ENCODE data around the gene RNF148.

Gene RNF148

DNA sequence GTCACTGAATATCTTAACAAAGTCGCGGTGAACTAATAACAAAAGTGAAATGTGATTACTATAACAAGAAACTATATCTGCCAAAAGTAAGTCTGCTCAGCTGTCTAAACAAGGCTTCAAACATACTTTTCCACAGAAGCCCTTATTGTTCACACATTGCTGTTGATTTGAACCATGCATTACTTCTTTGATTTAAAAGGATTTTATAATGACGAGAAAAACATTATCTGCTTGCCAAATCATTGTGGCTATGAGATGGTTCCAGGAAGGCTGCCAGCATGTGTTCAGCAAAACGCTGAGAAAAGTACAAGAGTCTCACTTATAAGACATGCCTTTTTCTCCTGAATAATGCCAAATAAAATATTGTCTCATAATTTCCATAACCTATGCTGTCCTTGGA lies 28.2 kb downstream of the RNF148 start:
- no peak overlapping the region for H3K4me3 Mint-ChIP-seq
- no peak for DNase-seq
- no peak overlapping the region for H3K27ac Mint-ChIP-seq
- H3K27me3 Mint-ChIP-seq (ENCODE audit: low read depth, poor library complexity), result peaks cover 4% of the 10 kb centered on the region
- peaks cover 3% of the 10 kb centered on the region for H3K4me1 Mint-ChIP-seq
- peaks cover 3% of the 10 kb centered on the region for H3K9me3 Mint-ChIP-seq
- H3K36me3 Mint-ChIP-seq (ENCODE audit: low read depth), result no peaks in the 10 kb centered on the region
- TF ChIP-seq, protein P1, sequence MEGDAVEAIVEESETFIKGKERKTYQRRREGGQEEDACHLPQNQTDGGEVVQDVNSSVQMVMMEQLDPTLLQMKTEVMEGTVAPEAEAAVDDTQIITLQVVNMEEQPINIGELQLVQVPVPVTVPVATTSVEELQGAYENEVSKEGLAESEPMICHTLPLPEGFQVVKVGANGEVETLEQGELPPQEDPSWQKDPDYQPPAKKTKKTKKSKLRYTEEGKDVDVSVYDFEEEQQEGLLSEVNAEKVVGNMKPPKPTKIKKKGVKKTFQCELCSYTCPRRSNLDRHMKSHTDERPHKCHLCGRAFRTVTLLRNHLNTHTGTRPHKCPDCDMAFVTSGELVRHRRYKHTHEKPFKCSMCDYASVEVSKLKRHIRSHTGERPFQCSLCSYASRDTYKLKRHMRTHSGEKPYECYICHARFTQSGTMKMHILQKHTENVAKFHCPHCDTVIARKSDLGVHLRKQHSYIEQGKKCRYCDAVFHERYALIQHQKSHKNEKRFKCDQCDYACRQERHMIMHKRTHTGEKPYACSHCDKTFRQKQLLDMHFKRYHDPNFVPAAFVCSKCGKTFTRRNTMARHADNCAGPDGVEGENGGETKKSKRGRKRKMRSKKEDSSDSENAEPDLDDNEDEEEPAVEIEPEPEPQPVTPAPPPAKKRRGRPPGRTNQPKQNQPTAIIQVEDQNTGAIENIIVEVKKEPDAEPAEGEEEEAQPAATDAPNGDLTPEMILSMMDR (IDR thresholded peaks at IDR 0.05), result no peak

DNA sequence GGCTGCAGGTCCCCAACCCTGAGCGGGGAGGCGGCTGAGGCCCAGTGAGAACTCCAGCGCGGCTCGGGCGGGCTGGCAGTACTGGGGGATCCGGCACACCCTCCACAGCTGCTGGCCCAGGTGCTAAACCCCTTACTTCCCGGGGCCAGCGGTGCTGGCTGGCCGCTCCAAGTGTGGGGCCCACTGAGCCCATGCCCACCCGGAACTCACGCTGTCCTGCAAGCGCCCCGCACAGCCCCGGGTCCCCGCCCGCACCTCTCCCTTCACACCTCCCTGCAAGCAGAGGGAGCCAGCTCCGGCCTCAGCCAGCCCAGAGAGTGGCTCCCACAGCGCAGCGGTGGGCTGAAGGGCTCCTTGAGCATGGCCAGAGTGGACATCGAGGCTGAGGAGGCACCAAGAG lies 28.8 kb downstream of the RNF148 start:
- H3K27me3 Mint-ChIP-seq (ENCODE audit: low read depth, poor library complexity), result peaks cover 4% of the 10 kb centered on the region
- no peaks in the 10 kb centered on the region for H3K4me1 Mint-ChIP-seq
- H3K27ac Mint-ChIP-seq, result no peak overlapping the region
- TF ChIP-seq, protein P1 (IDR thresholded peaks at IDR 0.05), result no peak
- no peaks in the 10 kb centered on the region for H3K36me3 Mint-ChIP-seq (ENCODE audit: low read depth)
- peaks cover 3% of the 10 kb centered on the region for H3K9me3 Mint-ChIP-seq
- no peak overlapping the region for H3K4me3 Mint-ChIP-seq
- DNase-seq, result no peak

DNA sequence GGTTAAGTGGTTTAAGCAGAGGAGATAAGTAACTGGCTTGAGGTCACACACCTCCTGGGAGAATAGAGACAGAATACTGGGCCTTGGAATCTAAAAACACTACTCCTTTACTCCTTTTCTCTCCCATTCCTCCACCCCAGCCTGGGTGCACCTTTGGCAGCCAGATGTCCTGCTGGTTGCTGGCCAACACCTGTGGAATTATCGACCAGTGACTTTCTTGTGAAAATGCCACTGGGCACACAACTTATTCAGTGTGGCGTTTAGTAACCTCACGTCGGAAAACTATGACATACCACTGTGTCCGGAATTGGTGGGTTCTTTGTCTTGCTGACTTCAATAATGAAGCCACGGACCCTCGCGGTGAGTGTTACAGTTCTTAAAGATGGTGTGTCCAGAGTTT lies 30.2 kb downstream of the RNF148 start:
- no peak for DNase-seq
- Mint-ChIP-seq H3K27me3 (ENCODE audit: low read depth, poor library complexity) (peaks cover 4% of the 10 kb centered on the region), H3K9me3 (peaks cover 3% of the 10 kb centered on the region)

DNA sequence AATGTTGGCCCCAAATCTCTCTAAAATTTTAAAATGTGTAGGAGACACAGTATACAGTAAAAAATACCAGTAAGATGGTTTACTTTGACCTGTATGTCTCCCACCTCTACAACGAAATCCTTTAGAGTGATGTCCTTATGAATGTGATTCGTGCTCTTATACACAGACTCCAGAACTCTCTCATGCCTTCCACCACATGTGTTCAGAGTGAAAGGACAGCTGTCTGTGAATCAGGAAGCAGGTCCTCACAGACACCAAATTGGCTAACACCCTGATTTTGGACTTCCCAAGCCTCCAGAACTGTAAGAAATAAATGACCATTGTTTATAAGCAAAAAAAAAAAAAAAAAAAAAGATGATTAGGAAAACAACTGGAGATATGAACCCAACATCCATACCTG lies 39.0 kb downstream of the RNF148 start:
- Mint-ChIP-seq H3K36me3 (ENCODE audit: low read depth) (no peaks in the 10 kb centered on the region), H3K27ac (no peak overlapping the region), H3K4me3 (no peak overlapping the region), H3K9me3 (no peaks in the 10 kb centered on the region), H3K4me1 (no peaks in the 10 kb centered on the region), H3K27me3 (ENCODE audit: low read depth, poor library complexity) (no peaks in the 10 kb centered on the region)
- TF ChIP-seq, protein P1 (IDR thresholded peaks at IDR 0.05), result no peak
- DNase-seq, result no peak

More for the DNA sequence above, 30.2 kb downstream of the RNF148 start:
- Mint-ChIP-seq H3K4me1 (no peaks in the 10 kb centered on the region), H3K36me3 (ENCODE audit: low read depth) (no peaks in the 10 kb centered on the region), H3K4me3 (no peak overlapping the region), H3K27ac (no peak overlapping the region)
- TF ChIP-seq, protein P1 (IDR thresholded peaks at IDR 0.05), result no peak

DNA sequence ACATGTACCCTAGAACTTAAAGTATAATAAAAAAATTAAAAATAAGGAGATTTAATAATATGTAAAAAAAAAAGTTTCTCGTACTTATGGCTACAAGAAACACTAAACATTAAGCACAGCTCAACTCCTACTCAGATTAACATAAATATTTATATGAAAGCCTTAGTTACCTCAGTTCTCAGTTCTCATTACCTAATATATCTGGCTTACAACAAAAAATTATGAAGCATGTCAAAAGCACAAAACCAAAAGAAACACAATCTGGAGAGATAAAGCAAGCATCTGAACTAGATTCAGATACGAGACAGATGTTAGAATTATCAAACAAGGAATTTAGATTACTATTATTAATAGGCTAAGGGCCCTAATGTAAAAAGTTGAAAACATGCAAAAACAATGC lies 43.9 kb downstream of the RNF148 start:
- Mint-ChIP-seq H3K27me3 (ENCODE audit: low read depth, poor library complexity) (peaks cover 4% of the 10 kb centered on the region), H3K27ac (no peak overlapping the region), H3K4me1 (no peaks in the 10 kb centered on the region), H3K36me3 (ENCODE audit: low read depth) (no peaks in the 10 kb centered on the region), H3K9me3 (peaks cover 5% of the 10 kb centered on the region), H3K4me3 (no peak overlapping the region)
- DNase-seq, result no peak
- TF ChIP-seq, protein P1 (IDR thresholded peaks at IDR 0.05), result no peak

DNA sequence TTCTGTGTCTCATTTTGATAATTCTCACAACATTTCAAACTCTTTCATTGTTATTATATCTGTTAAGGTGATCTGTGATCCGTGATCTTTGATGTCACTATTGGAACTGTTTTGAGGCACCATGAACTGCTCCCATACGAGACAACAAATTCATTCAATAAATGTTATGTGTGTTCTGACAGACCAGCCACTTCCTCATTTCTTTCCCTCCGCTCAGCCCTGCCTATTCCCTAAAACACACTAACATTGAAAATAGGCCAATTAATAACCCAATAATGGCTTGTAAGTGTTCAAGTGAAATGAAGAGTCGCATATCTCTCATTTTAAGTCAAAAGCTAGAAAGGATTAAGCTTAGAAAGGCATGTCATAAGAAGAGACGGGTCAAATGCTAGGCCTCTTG lies 49.0 kb downstream of the RNF148 start:
- H3K4me3 Mint-ChIP-seq, result no peak overlapping the region
- no peaks in the 10 kb centered on the region for H3K36me3 Mint-ChIP-seq (ENCODE audit: low read depth)

More for the DNA sequence above, 49.0 kb downstream of the RNF148 start:
- Mint-ChIP-seq H3K9me3 (peaks cover 5% of the 10 kb centered on the region), H3K27me3 (ENCODE audit: low read depth, poor library complexity) (peaks cover 8% of the 10 kb centered on the region), H3K27ac (no peak overlapping the region), H3K4me1 (no peaks in the 10 kb centered on the region)
- DNase-seq, result no peak
- TF ChIP-seq, protein P1 (IDR thresholded peaks at IDR 0.05), result no peak

All from nephron progenitor cell (in vitro differentiated cells).